ENCODE results near the gene HS3ST3A1. TPM values are rescaled to one million over a fixed set of nuclear protein-coding genes. Genes with fewer than 3 reads are reported as not detected.

Gene HS3ST3A1
- total RNA-seq, 1 donor from 2014 or later, result 14.7 TPM

GRCh38 chr17:13581925-13582324 is 19.8 kb downstream of the HS3ST3A1 start:
- Mint-ChIP-seq H3K4me3 (no peak overlapping the region), H3K36me3 (ENCODE audit: low read depth) (peaks cover 9% of the 10 kb centered on the region), H3K9me3 (peaks cover 5% of the 10 kb centered on the region), H3K27ac (ENCODE audit: unreplicated experiment) (no peak overlapping the region), H3K4me1 (peaks cover 38% of the 10 kb centered on the region), H3K27me3 (ENCODE audit: low read depth) (no peaks in the 10 kb centered on the region)
- DNase-seq (ENCODE audit: low read depth, low spot score), result no peak
- TF ChIP-seq CTCF (conservative IDR thresholded peaks at IDR 0.05), result no peak

GRCh38 chr17:13580790-13581189 is 20.9 kb downstream of the HS3ST3A1 start:
- Mint-ChIP-seq H3K27ac (ENCODE audit: unreplicated experiment) (peak overlapping the region; percentile 30), H3K27me3 (ENCODE audit: low read depth) (no peaks in the 10 kb centered on the region), H3K4me3 (no peak overlapping the region), H3K9me3 (peaks cover 5% of the 10 kb centered on the region), H3K36me3 (ENCODE audit: low read depth) (peaks cover 11% of the 10 kb centered on the region), H3K4me1 (peaks cover 39% of the 10 kb centered on the region)
- TF ChIP-seq CTCF (conservative IDR thresholded peaks at IDR 0.05), result no peak
- DNase-seq (ENCODE audit: low read depth, low spot score), result no peak

GRCh38 chr17:13576661-13577526 is 24.8 kb downstream of the HS3ST3A1 start:
- Mint-ChIP-seq H3K36me3 (ENCODE audit: low read depth) (peaks cover 22% of the 10 kb centered on the region), H3K27ac (ENCODE audit: unreplicated experiment) (peak overlapping the region; percentile 36), H3K4me3 (no peak overlapping the region), H3K9me3 (peaks cover 5% of the 10 kb centered on the region), H3K4me1 (peaks cover 30% of the 10 kb centered on the region), H3K27me3 (ENCODE audit: low read depth) (no peaks in the 10 kb centered on the region)
- DNase-seq (ENCODE audit: low read depth, low spot score), result no peak
- TF ChIP-seq CTCF (conservative IDR thresholded peaks at IDR 0.05), result no peak

GRCh38 chr17:13575922-13576419 is 25.8 kb downstream of the HS3ST3A1 start:
- no peak for DNase-seq (ENCODE audit: low read depth, low spot score)
- peaks cover 5% of the 10 kb centered on the region for H3K9me3 Mint-ChIP-seq
- H3K4me3 Mint-ChIP-seq, result no peak overlapping the region
- no peak for TF ChIP-seq CTCF (conservative IDR thresholded peaks at IDR 0.05)
- H3K27ac Mint-ChIP-seq (ENCODE audit: unreplicated experiment), result no peak overlapping the region
- peaks cover 33% of the 10 kb centered on the region for H3K4me1 Mint-ChIP-seq
- no peaks in the 10 kb centered on the region for H3K27me3 Mint-ChIP-seq (ENCODE audit: low read depth)
- H3K36me3 Mint-ChIP-seq (ENCODE audit: low read depth), result peaks cover 22% of the 10 kb centered on the region

- Mint-ChIP-seq H3K27me3 (ENCODE audit: low read depth) (no peaks in the 10 kb centered on the region), H3K4me3 (no peak overlapping the region), H3K36me3 (ENCODE audit: low read depth) (peaks cover 22% of the 10 kb centered on the region), H3K9me3 (peaks cover 5% of the 10 kb centered on the region), H3K27ac (ENCODE audit: unreplicated experiment) (no peak overlapping the region), H3K4me1 (peaks cover 36% of the 10 kb centered on the region)
- no peak for TF ChIP-seq CTCF (conservative IDR thresholded peaks at IDR 0.05)
- no peak for DNase-seq (ENCODE audit: low read depth, low spot score)
Observed at GRCh38 chr17:13575466-13575865, 26.3 kb downstream of the HS3ST3A1 start.

Measured in neural crest cell (in vitro differentiated cells).